Placental epithelial cell (primary cell): ENCODE measurements around the gene USF3. TPM values are rescaled to one million over a fixed set of nuclear protein-coding genes. Genes with fewer than 3 reads are reported as not detected.

ENCODE experiments used
- small RNA-seq: library from RNA; depleted of rRNA; stranded (forward); fragments of <200 nt; gene quantifications from one replicate; pipeline ENCODE3, GENCODE V24; 2012
- total RNA-seq: library from RNA; depleted of rRNA; stranded (reverse); fragments of >200 nt; gene quantifications from 2 replicates; pipeline ENCODE4 v1.2.3, GENCODE V29; 2012

USF3 gene
- total RNA-seq: 6.3 and 12.7 TPM in 2 replicates

GRCh38 chr3:113695786-113696645, at the start of gene USF3:
USF3 (minus strand) TSS chr3:113696642; CDS start chr3:113674878, 21,764 bp downstream.

GRCh38 chr3:113745756-113746547, 49.5 kb upstream of the USF3 start, which contains the start of gene NAA50:
NAA50 (minus strand) TSS chr3:113746249; CDS start chr3:113745949, 300 bp downstream.

Small RNA genes within 50 kb of the gene (small RNA-seq; reads per million reads assigned to genes)
- 0.26 reads per million for gene RN7SL767P

Other genes starting within 250 kb of the USF3 start
- 11.3 and 15.7 TPM in 2 replicates for gene SPICE1, start 181.5 kb downstream of the USF3 start, total RNA-seq
- not detected in 2 replicates for gene SIDT1, start 164.1 kb downstream of the USF3 start, total RNA-seq
- gene NAA50, start 49.6 kb upstream of the USF3 start, total RNA-seq: 36.5 and 110 TPM in 2 replicates
- gene ATP6V1A, start 50.4 kb upstream of the USF3 start, total RNA-seq: 27.1 and 70.7 TPM in 2 replicates
- 0.54 and 1.6 TPM in 2 replicates for gene GRAMD1C, start 142.1 kb upstream of the USF3 start, total RNA-seq